Upper lobe of left lung (tissue), 4 donors: Measurements from ENCODE around the gene PPP1R12C.

ENCODE experiments used
- CTCF ChIP-seq, 6 experiments: fragments of 450-650 bp in 4 of 6; fragments of 200-600 bp in 2 of 6; sonication (generic) in 2 of 6; IDR thresholded peaks; one replicate each; pipeline ENCODE4 v1.5.1; 2016 to 2019; ENCODE audit warnings: antibody characterized with exemption in 6 of 6
- POLR2A ChIP-seq, 4 donors: fragments of 450-650 bp; IDR thresholded peaks; one replicate each; pipeline ENCODE4 v1.5.1; 2016 to 2017; ENCODE audit warnings: antibody characterized with exemption in 4 of 4, mild to moderate bottlenecking in 2 of 4
- POLR2AphosphoS5 ChIP-seq, 2 donors: sonication (generic); formaldehyde crosslinking; IDR thresholded peaks; one replicate each; pipeline ENCODE4 v1.5.1; 2017; ENCODE audit warnings: antibody characterized with exemption in 2 of 2

- no peak for TF ChIP-seq POLR2AphosphoS5 (IDR thresholded peaks at IDR 0.05)
- TF ChIP-seq POLR2A (IDR thresholded peaks at IDR 0.05): no peak
- no peak for TF ChIP-seq CTCF (IDR thresholded peaks at IDR 0.05)
Observed at GRCh38 chr19:55044286-55044685, 73.2 kb downstream of the PPP1R12C start.
